Measurements from ENCODE around the gene PIP5K1C. TPM values are rescaled to one million over a fixed set of nuclear protein-coding genes. Genes with fewer than 3 reads are reported as not detected.

Gene PIP5K1C
- total and polyA plus RNA-seq, 9 of the 15 experiments (the other 6 are each of a cell fraction or from before 2014, with no cell fraction given) = 0.38 to 22.1 (median 4.1) TPM

GRCh38 chr19:3585301-3586126 lies 114.8 kb downstream of the PIP5K1C start, which contains the start of gene GIPC3 (continued):
- TF ChIP-seq MGA (IDR thresholded peaks at IDR 0.05) (peak; percentile 42; the same call in 1 of the 2 replicates), PCBP1 (IDR thresholded peaks at IDR 0.05; ENCODE audit: low read depth, low read length, poor library complexity, severe bottlenecking) (peak; percentile 24), CEBPZ (IDR thresholded peaks at IDR 0.05; ENCODE audit: borderline replicate concordance, low read depth, low read length) (no peak), HNRNPUL1 (IDR thresholded peaks at IDR 0.05; ENCODE audit: low read length) (no peak), BMI1 (IDR thresholded peaks at IDR 0.05; ENCODE audit: low read length) (no peak)
